NK-92 treated with Interleukin-12 subunit alpha and Interleukin-12 subunit beta, amount 100 ng/mL, for 24 hours (cell line): ENCODE measurements around the gene ADH1C.

Experiments
- DNase-seq: peaks from one replicate; lab custom pipeline; 2025; lab: John Stamatoyannopoulos, UW

Gene ADH1C

GRCh38 chr4:99301376-99302164, 51.0 kb downstream of the ADH1C start:
- no peak for DNase-seq

- no peak for DNase-seq
These were observed 51.6 kb downstream of the ADH1C start for GRCh38 chr4:99300934-99301333.

- no peak for DNase-seq
These were observed 59.2 kb downstream of the ADH1C start for GRCh38 chr4:99293357-99293756.

GRCh38 chr4:99290848-99291786, 61.4 kb downstream of the ADH1C start, which contains the start of gene ADH1A:
Gene ADH1A (minus strand): TSS chr4:99290985. CDS start chr4:99290914, 71 bp downstream.
- DNase-seq = no peak
